ENCODE data around the gene TST.

TST gene

DNA sequence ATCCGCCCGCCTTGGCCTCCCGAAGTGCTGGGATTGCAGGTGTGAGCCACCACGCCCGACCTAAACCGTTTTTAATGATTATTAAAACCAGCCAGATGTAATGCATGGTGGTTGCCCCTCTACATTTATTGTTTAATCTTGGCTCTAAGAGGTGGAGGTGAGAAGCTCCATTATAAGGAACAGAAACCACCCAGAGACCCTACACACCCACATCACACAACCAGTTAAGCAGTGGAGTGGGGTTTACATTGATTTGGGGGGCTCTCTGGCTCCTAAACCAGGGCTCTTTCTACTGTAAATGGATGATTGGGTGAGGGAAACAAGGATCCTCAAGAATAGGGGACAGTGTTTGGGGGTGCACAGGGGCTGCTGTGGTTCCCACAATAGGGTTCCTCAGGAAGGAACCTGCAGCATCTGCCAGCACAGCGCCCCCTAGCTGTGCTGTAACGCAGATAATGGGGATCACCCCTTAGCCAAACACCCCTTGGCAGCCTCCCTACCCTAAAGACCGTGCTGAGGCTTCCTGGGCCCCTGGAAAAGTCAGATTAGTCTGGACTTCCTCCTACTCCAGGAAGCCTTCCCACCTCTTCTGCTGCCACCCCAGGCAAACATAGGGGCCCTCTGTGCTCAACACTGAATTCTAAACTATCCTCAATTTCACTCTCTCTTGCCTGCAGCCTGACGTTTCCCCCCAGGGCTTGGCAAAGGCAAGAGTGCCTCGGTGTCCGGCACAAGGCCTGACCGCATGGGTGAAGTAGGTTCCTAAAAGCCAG, 2.6 kb upstream of the TST start:
- Histone ChIP-seq H3K27me3 (ENCODE audit: insufficient read depth, low read depth) (no peaks in the 10 kb centered on the region), H3K36me3 (ENCODE audit: insufficient read depth) (no peaks in the 10 kb centered on the region), H3K4me2 (no peak overlapping the region), H3K4me3 (IDR thresholded peaks at IDR 0.05; ENCODE audit: insufficient read depth, low read depth, low read length) (no peak overlapping the region), H4K20me1 (ENCODE audit: insufficient read depth) (no peaks in the 10 kb centered on the region), H3K4me1 (ENCODE audit: low read depth, poor library complexity, severe bottlenecking) (peaks cover 17% of the 10 kb centered on the region), H3K9ac (no peak overlapping the region), H2AFZ (ENCODE audit: low read depth) (no peak overlapping the region), H3K27ac (no peak overlapping the region), H3K79me2 (ENCODE audit: insufficient read depth, low read depth) (no peaks in the 10 kb centered on the region)
- TF ChIP-seq, protein P1, sequence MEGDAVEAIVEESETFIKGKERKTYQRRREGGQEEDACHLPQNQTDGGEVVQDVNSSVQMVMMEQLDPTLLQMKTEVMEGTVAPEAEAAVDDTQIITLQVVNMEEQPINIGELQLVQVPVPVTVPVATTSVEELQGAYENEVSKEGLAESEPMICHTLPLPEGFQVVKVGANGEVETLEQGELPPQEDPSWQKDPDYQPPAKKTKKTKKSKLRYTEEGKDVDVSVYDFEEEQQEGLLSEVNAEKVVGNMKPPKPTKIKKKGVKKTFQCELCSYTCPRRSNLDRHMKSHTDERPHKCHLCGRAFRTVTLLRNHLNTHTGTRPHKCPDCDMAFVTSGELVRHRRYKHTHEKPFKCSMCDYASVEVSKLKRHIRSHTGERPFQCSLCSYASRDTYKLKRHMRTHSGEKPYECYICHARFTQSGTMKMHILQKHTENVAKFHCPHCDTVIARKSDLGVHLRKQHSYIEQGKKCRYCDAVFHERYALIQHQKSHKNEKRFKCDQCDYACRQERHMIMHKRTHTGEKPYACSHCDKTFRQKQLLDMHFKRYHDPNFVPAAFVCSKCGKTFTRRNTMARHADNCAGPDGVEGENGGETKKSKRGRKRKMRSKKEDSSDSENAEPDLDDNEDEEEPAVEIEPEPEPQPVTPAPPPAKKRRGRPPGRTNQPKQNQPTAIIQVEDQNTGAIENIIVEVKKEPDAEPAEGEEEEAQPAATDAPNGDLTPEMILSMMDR (conservative IDR thresholded peaks at IDR 0.05; ENCODE audit: low read depth, low read length), result peak; percentile 83

DNA sequence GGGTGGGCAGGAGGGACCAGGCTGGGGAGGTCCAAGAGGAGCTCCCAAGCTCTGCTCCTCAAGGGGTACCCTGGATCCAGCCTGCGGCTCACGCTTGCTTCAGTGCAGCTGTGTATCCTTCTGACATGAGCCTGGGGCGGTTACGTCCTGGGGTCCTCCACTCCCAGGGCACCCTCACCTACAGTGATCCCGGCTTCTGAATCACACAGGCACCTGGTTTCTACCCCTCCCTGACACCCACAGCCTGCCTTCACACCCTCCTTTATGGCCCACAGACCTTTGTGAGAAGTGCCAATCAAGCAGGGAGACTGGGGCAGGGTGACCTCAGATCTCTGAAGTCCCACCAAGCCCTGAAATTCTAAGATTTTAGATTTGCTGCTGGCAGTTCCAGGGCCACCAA, 1.8 kb upstream of the TST start:
- Histone ChIP-seq H3K4me2 (peak overlapping the region; percentile 62; the same call in 1 of the 2 replicates), H2AFZ (ENCODE audit: low read depth) (no peak overlapping the region), H3K79me2 (ENCODE audit: insufficient read depth, low read depth) (no peaks in the 10 kb centered on the region), H3K27me3 (ENCODE audit: insufficient read depth, low read depth) (no peaks in the 10 kb centered on the region), H3K9ac (no peak overlapping the region), H3K4me1 (ENCODE audit: low read depth, poor library complexity, severe bottlenecking) (peaks cover 17% of the 10 kb centered on the region), H4K20me1 (ENCODE audit: insufficient read depth) (no peaks in the 10 kb centered on the region), H3K36me3 (ENCODE audit: insufficient read depth) (no peaks in the 10 kb centered on the region), H3K27ac (no peak overlapping the region), H3K4me3 (IDR thresholded peaks at IDR 0.05; ENCODE audit: insufficient read depth, low read depth, low read length) (no peak overlapping the region)
- TF ChIP-seq, protein P1 (conservative IDR thresholded peaks at IDR 0.05; ENCODE audit: low read depth, low read length), result no peak

GRCh38 chr22:37020192-37020479, 889 bp upstream of the TST start:
- Histone ChIP-seq H3K4me3 (IDR thresholded peaks at IDR 0.05; ENCODE audit: insufficient read depth, low read depth, low read length) (no peak overlapping the region), H4K20me1 (ENCODE audit: insufficient read depth) (no peaks in the 10 kb centered on the region), H3K36me3 (ENCODE audit: insufficient read depth) (no peaks in the 10 kb centered on the region), H3K27me3 (ENCODE audit: insufficient read depth, low read depth) (no peaks in the 10 kb centered on the region), H3K4me2 (peak overlapping the region; percentile 62), H3K9ac (peak overlapping the region; percentile 60; the same call in 1 of the 2 replicates), H3K79me2 (ENCODE audit: insufficient read depth, low read depth) (no peaks in the 10 kb centered on the region), H3K4me1 (ENCODE audit: low read depth, poor library complexity, severe bottlenecking) (peaks cover 17% of the 10 kb centered on the region), H2AFZ (ENCODE audit: low read depth) (peak overlapping the region; percentile 68), H3K27ac (0 out of 2 replicates have a peak overlapping the region, but pooled peaks have one; percentile 2)
- TF ChIP-seq, protein P1 (conservative IDR thresholded peaks at IDR 0.05; ENCODE audit: low read depth, low read length), result no peak

GRCh38 chr22:37018815-37019308, 385 bp downstream of the TST start:
- H3K4me3 ChIP-seq (IDR thresholded peaks at IDR 0.05; ENCODE audit: insufficient read depth, low read depth, low read length), result no peak overlapping the region
- no peaks in the 10 kb centered on the region for H3K79me2 ChIP-seq (ENCODE audit: insufficient read depth, low read depth)
- H3K4me2 ChIP-seq, result peak overlapping the region; percentile 48; the same call in 1 of the 2 replicates
- no peak overlapping the region for H3K27ac ChIP-seq
- no peaks in the 10 kb centered on the region for H3K36me3 ChIP-seq (ENCODE audit: insufficient read depth)
- TF ChIP-seq, protein P1 (conservative IDR thresholded peaks at IDR 0.05; ENCODE audit: low read depth, low read length), result no peak
- H3K9ac ChIP-seq, result peak overlapping the region; percentile 60; the same call in 1 of the 2 replicates
- H4K20me1 ChIP-seq (ENCODE audit: insufficient read depth), result no peaks in the 10 kb centered on the region
- peak overlapping the region; percentile 68; the same call in 1 of the 2 replicates for H2AFZ ChIP-seq (ENCODE audit: low read depth)
- no peaks in the 10 kb centered on the region for H3K27me3 ChIP-seq (ENCODE audit: insufficient read depth, low read depth)
- H3K4me1 ChIP-seq (ENCODE audit: low read depth, poor library complexity, severe bottlenecking), result peaks cover 17% of the 10 kb centered on the region
